ENCODE data around the gene LSM10.
A peak's percentile ranks its signal among the peaks of the same experiment; 100 is the strongest.

LSM10 gene

DNA sequence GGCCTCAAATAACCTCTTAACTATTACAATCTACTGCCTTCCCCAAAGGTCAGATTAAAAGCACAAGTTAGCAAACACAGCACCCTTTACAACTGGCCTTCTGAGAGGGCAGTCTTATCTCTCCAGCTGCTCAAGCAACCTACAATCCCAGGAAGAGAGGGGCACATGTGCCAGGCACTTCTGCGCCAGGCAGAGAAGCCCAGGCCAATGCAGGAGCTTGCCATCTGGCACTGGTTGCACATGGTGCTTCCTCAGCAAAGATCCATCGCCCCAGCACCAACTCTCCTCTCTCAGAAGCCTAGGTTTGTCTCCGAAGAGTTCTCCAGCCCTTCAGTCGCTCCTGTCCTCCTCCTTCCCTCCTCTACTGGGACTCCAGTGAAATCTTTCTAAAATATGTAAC is 14.5 kb downstream of the LSM10 start:
- no peak for DNase-seq (ENCODE audit: low read depth in 2 of 2)

DNA sequence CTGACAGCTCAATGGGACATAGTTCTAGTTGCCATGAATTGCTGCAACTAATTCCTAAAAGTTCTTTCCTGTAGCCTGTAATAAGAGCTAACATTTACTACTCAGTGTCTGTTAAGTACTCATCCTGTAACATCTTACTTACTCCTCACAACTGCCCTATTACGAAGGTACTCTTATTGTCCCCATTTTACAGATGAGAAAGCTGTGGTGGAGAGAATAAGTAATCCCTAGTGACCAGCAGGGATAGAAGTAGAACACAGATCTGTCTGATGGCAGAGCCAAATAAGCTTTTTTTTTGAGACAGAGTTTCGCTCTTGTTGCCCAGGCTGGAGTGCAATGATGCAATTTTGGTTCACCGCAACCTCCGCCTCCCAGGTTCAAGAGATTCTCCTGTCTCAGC is 15.0 kb downstream of the LSM10 start:
- no peak for DNase-seq (ENCODE audit: low read depth in 2 of 2)

DNA sequence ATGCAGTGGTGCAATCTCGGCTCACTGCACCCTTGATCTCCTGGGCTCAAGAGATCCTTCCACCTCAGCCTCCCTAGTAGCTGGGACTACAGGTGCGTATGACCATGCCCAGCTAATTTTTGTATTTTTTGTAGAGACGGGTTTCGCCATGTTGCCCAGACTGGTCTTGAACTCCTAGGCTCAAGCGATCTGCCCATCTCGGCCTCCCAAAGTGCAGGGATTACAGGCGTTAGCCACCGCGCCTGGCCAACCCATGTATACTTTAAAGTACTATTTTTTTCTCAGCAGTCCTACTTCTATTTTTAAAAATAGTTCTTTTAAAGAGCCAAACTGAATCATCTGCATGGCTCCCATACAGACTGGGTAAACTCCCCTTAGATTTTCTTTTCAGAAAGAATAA is 15.5 kb downstream of the LSM10 start:
- no peak for DNase-seq (ENCODE audit: low read depth in 2 of 2)

DNA sequence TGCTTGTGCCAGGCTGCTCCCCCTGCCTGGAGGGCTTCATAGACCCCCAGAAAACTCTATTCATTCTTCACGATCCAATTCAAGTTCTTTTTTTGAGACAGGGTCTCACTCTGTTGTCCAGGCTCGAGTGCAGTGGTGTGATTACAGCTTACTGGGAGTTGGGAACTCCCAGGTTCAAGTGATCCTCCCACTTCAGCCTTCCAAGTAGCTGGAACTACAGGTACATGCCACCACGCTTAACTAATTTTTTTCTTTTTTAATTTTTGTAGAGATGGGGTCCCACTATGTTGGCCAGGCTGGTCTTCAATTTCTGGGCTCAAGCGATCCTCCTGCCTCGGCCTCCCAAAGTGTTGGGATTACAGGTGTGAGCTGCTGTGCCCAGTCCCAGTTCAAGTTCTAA is 16.3 kb downstream of the LSM10 start:
- no peak for DNase-seq (ENCODE audit: low read depth in 2 of 2)

DNA sequence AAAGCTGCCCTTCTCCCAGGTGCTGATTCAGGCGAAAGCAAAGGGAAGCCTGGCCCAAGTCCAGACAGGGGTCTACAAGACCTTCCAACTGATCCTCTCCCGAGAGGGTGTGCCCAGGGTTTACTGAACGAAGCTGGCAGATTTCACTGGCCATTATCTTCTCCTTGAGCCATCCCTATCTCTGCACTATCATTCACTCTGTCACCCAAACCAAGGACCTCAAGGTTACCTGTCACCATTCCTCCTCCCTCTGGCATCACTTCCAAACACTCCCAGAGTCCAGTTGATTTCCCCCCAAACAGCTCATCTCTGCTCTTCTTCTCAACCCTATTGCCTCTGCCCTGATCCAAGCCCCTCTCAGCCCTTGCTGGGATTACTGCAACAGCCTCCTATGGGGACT is 16.9 kb downstream of the LSM10 start:
- no peak for DNase-seq (ENCODE audit: low read depth in 2 of 2)

- no peak for DNase-seq (ENCODE audit: low read depth in 2 of 2)
Observed at GRCh38 chr1:36380143-36380619, 17.5 kb downstream of the LSM10 start.

DNA sequence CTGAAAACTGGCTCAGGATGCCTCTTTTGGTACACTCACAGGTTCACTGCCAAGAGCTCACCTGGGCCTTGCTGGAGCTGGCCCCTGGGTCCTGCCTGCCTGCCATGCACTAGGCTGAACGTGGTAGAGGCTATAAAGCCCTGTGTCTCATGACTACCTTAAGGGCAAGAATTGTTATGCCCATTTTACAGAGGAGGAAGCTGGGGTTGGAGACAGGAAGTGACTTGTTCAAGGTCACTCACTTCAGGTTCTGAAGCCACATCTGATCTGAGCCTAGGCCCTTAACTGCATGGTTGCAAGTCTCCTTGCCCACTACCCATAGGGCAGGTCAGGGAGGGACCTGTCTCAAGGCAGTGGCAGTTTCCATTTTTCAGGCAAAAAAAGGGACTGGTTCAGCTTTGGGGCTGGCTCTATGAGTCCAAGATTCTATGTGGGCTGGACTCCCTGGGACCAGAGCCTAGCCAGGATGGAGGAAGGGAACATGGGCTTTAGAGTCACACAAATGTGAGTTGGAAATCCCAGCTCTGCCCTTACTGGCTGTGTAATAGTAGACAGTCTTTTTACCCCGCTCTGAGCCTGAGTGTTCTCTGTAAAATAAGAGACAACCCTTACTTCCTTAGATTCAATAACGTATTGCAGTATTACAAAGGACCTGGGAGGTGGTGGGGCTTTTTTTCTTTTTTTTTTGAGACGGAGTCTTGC is 19.8 kb downstream of the LSM10 start:
- no peak for DNase-seq (ENCODE audit: low read depth in 2 of 2)

DNA sequence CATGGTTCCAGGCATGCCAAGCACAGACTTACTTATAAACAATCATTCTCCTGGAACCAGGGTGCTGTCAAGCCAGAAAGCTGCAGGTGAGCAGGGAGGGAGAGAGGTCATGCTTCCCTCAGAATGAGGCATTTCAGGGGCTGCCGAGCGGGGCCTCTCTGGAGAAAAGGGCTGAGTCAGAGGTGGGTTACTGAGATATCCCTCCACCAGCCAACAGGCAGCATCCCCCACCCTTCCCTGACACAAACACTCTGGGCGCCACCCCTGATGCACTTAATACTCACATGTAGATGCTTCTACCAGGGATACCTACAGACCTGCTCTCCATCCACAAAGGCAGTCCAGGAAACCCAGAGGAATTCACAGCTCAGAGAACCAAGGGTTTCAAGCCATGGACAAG is 25.1 kb downstream of the LSM10 start:
- no peak for DNase-seq (ENCODE audit: low read depth in 2 of 2)

DNA sequence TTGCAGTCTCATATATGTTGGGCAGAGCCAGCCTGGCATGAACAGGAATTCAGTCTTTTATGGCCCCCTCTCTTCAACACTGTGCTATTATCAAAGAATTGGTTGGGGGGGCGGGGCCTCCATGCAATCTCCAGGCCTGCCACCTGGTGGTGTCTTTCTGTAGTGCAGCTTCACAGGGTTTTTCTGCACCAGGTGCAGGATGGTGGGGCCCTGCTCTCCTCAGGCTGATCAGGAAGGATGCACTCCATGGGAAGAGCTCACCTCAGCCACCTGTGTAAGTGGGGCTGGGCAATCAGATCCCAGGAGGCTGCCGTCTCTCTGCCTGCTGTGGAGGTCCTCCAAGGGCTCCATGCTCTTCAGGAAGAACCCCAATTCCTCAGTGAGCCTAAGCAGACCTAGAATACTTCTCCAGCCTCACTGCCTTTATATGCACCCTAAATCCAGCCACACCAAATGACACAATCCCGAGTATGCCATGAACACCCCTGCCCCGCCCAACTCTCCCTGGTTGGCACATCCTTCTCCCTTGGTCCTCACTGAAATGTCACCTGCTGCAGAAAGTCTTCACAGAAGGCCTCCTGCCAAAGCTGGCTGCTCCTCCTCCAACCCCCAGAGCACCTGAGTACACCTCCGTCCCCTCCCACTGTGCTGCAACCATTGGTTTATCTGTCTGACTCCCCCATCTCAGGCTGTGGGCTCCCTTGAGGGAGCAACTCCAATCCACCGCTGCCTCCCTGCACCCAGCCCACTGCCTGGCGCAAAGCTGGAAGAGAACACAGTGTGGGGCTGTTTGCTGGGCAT is 28.4 kb downstream of the LSM10 start:
- DNase-seq (ENCODE audit: low read depth in 2 of 2): peak; percentile 58 to 87

DNA sequence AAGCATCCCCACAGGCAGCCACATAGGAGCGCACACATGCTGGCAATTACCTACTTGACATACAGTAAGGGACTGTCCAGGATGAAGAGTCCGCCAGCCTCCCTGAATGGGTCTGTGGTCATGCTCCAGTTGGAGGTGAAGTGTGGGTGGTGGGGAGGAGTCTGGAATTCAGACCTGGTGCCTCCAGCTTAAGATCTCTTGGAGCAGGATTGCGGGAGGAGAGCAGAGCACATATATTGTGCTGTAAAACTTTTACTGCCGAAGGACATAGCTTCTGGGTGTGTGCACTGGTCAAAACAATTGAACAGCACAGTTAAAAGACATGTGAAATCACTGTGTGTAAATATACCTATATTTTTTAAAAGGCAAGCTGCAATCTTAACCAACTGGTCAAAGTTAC is 29.9 kb downstream of the LSM10 start:
- DNase-seq (ENCODE audit: low read depth in 2 of 2): no peak

GRCh38 chr1:36367066-36367465 is 30.6 kb downstream of the LSM10 start:
- DNase-seq (ENCODE audit: low read depth in 2 of 2): no peak

- DNase-seq (ENCODE audit: low read depth in 2 of 2): no peak
Observed at GRCh38 chr1:36366091-36366661, 31.5 kb downstream of the LSM10 start.

- no peak for DNase-seq (ENCODE audit: low read depth in 2 of 2)
Observed at GRCh38 chr1:36365381-36365780, 32.3 kb downstream of the LSM10 start.

- no peak for DNase-seq (ENCODE audit: low read depth in 2 of 2)
Observed at GRCh38 chr1:36359911-36360550, 37.7 kb downstream of the LSM10 start.

- no peak for DNase-seq (ENCODE audit: low read depth in 2 of 2)
Observed at GRCh38 chr1:36359383-36359782, 38.3 kb downstream of the LSM10 start.

DNA sequence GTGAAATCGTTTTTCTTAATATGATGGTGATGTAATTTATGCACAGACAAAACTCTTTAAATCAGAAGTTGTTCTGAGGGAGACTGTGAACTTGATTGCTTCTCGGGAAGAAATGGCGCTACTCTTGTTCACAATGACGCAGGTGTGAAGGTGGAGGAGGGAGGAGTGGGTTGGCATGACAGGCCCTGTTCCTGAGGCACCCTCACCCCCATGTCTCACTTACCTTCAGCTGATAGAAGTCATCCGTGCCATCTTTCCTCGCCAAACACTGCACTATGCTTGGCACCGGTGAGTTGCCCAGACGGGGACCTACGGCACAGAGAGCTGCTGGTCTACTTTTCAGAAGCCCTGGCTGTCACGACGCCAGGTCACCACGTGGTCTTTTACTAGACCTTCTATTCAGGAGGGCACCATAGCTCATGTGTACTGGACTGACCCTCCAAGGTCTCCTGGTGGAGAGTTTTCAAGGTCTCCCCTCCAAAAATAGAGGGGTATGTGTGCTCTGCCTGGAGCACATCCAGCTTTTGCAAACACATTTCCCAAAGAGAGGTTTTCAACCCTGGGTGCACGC is 39.1 kb downstream of the LSM10 start:
- DNase-seq (ENCODE audit: low read depth in 2 of 2): no peak

GRCh38 chr1:36355811-36356210 is 41.9 kb downstream of the LSM10 start:
- no peak for DNase-seq (ENCODE audit: low read depth in 2 of 2)

DNA sequence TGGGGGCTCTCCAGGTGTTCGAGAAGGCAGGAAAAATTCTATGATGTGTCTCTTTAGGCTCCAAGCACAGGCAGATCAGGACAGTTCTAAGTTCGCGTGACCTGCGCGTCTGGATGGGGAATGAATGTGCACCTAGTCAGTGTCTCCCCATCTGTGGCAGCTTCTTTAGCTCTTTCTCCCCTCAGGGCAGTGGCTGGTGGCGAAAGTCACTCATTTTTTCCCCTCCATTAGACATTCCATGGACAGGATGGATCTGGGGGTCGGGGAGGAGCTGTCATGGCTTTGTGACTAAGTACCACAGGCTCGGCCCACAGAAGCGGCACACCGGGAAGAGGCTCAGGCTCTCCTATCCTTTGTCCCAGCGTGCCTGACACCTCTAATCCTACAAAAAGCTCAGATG is 43.2 kb downstream of the LSM10 start:
- DNase-seq (ENCODE audit: low read depth in 2 of 2): no peak

GRCh38 chr1:36352910-36353878 is 44.5 kb downstream of the LSM10 start:
- no peak for DNase-seq (ENCODE audit: low read depth in 2 of 2)

GRCh38 chr1:36352125-36352909 is 45.4 kb downstream of the LSM10 start:
- no peak for DNase-seq (ENCODE audit: low read depth in 2 of 2)

All from stimulated activated CD4-positive, alpha-beta T cell treated with anti-CD3 and anti-CD28 coated beads, Interleukin-1b, Interleukin-23, amount 100 ng/mL, for 1 hour (primary cell).